BJ (cell line): Measurements from ENCODE around the gene NR3C1. TPM values are rescaled to one million over a fixed set of nuclear protein-coding genes. Genes with fewer than 3 reads are reported as not detected.

Experiments
- CTCF ChIA-PET: fragments of 350-600 bp; formaldehyde crosslinking; extraction: SDS; loops from one replicate; lab custom pipeline; 2021; ENCODE audit warnings: antibody characterized with exemption, inconsistent platforms; lab: Yijun Ruan, JAX
- POLR2A ChIA-PET: fragments of 300-600 bp; sonication (Branson Sonifier 250); formaldehyde crosslinking; extraction: SDS; loops from one replicate; lab custom pipeline; 2021; ENCODE audit warnings: antibody characterized with exemption; lab: Charles Lee
- DNase-seq: peaks from one replicate; pipeline ENCODE4 v3.0.0-alpha.2; 2011; ENCODE audit warnings: low read depth
- H3K27me3 ChIP-seq: 2 replicates; pipeline ENCODE4 v1.6.0; 2011; ENCODE audit warnings: low read length; ENCODE audit not compliant: control insufficient read depth, insufficient read depth
- H3K36me3 ChIP-seq: 2 replicates; pipeline ENCODE4 v1.5.1; 2011; ENCODE audit warnings: low read length; ENCODE audit not compliant: control insufficient read depth, insufficient read depth
- H3K4me3 ChIP-seq: 2 replicates; pipeline ENCODE4 v1.5.1; 2011; ENCODE audit warnings: low read depth, mild to moderate bottlenecking, control low read depth, low read length
- polyA plus RNA-seq: library from polyadenylated mRNA; depleted of rRNA; stranded (reverse); fragments of >200 nt; gene quantifications from 2 replicates; pipeline ENCODE4 v1.2.3, GENCODE V29; 2011
- TF ChIP-seq, protein P1 (sequence below): IDR thresholded peaks from 2 replicates; pipeline ENCODE4 v1.5.1; 2011; ENCODE audit warnings: low read depth, mild to moderate bottlenecking, control low read depth, inconsistent platforms, low read length, moderate library complexity; ENCODE audit not compliant: insufficient read depth

NR3C1 gene
- polyA plus RNA-seq, 1 experiment = 22.4 TPM

DNA sequence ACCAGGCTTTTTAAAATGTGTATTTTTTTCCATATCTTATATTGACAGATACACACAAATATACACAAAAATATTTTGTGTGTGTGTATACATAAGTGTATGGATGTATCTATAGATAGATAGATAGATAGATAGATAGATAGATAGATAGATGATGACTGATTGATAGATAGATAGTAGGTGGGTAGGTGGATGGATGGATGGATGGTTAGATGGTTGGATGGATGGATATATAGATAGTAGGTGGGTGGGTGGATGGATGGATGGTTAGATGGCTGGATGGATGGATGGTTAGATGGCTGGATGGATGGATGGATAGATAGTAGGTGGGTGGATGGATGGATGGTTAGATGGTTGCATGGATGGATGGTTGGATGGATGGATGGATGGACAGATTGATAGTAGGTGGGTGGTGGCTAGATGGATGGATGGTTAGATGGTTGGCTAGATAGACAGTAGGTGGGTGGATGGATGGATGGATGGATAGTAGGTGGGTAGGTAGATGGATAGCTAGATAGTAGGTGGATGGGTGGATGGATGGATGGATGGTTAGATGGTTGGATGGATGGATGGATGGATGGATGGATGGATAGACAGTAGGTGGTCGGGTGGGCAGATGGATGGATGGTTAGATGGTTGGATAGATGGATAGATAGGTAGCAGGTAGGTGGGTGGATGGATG is 156.2 kb downstream of the NR3C1 start:
- H3K36me3 ChIP-seq = no peaks in the 10 kb centered on the region
- CTCF ChIA-PET = no interaction called here

DNA sequence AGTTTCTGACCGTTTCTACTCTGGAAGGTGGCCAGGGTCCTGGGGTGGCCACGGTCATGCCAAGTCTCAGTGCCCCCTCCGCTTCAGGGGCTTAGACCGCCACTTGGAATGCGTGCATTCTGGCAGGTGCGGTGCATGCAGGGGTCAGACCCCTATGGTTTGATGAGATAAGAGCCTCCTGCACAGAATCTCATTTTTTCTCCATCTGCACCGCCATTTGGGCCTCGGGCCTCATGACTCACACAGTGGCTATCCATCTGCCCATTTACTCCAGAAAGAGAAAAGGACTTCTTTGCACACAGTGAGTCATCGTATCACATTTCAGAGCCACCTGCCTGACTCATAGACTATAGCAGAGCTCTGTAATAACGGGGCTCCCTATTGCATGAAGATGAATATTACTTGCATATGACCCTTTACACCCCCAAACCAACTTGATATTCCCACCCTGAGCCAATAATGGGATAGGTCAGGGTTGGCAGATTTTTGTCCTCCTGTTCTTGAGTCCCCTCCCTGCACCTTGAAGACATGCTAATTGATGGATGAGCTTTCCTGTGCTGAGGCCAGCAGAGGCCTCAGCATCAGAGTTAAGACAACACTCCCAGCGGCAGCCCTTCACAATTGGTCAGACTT is 157.4 kb downstream of the NR3C1 start:
- ChIA-PET CTCF (interaction anchor here (0.7 to 1.0 kb wide), 3 partner anchors 15 to 128 kb away, joined by 3 to 5 read pairs (median 3); no protein-coding TSS in a partner anchor), POLR2A (interaction anchor here (0.6 kb wide), 1 partner anchor 51 kb away, joined by 7 read pairs; no protein-coding TSS in a partner anchor)
- no peak overlapping the region for H3K4me3 ChIP-seq
- no peaks in the 10 kb centered on the region for H3K36me3 ChIP-seq
- H3K27me3 ChIP-seq = no peaks in the 10 kb centered on the region
- peak; percentile 77 for DNase-seq
- TF ChIP-seq, protein P1, sequence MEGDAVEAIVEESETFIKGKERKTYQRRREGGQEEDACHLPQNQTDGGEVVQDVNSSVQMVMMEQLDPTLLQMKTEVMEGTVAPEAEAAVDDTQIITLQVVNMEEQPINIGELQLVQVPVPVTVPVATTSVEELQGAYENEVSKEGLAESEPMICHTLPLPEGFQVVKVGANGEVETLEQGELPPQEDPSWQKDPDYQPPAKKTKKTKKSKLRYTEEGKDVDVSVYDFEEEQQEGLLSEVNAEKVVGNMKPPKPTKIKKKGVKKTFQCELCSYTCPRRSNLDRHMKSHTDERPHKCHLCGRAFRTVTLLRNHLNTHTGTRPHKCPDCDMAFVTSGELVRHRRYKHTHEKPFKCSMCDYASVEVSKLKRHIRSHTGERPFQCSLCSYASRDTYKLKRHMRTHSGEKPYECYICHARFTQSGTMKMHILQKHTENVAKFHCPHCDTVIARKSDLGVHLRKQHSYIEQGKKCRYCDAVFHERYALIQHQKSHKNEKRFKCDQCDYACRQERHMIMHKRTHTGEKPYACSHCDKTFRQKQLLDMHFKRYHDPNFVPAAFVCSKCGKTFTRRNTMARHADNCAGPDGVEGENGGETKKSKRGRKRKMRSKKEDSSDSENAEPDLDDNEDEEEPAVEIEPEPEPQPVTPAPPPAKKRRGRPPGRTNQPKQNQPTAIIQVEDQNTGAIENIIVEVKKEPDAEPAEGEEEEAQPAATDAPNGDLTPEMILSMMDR = no peak

More for the DNA sequence above, 156.2 kb downstream of the NR3C1 start:
- TF ChIP-seq, protein P1 = no peak
- no peak overlapping the region for H3K4me3 ChIP-seq
- POLR2A ChIA-PET = no interaction called here
- H3K27me3 ChIP-seq = no peaks in the 10 kb centered on the region
- no peak for DNase-seq

DNA sequence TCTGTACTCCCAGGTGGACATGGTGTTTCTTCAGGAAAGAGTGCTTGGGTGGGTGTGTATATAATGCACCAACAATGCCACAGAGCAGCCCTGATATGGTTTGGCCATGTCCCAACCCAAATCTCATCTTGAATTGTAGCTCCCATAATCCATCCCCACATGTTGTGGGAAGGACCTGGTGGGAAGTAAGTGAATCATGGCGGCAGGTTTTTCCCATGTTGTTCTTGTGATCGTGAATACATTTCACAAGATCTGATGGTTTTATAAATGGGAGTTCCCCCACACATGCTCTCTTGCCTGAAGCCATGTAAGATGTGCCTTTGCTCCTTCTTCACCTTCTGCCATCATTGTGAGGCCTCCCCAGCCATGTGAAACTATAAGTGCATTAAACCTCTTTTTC is 158.5 kb downstream of the NR3C1 start:
- POLR2A ChIA-PET = no interaction called here
- Histone ChIP-seq H3K27me3 (no peaks in the 10 kb centered on the region), H3K4me3 (no peak overlapping the region), H3K36me3 (no peaks in the 10 kb centered on the region)
- CTCF ChIA-PET = interaction anchor here (1.0 to 2.2 kb wide), 3 partner anchors 16 to 139 kb away, joined by 3 to 7 read pairs (median 3); no protein-coding TSS in a partner anchor
- TF ChIP-seq, protein P1 = no peak
- no peak for DNase-seq

DNA sequence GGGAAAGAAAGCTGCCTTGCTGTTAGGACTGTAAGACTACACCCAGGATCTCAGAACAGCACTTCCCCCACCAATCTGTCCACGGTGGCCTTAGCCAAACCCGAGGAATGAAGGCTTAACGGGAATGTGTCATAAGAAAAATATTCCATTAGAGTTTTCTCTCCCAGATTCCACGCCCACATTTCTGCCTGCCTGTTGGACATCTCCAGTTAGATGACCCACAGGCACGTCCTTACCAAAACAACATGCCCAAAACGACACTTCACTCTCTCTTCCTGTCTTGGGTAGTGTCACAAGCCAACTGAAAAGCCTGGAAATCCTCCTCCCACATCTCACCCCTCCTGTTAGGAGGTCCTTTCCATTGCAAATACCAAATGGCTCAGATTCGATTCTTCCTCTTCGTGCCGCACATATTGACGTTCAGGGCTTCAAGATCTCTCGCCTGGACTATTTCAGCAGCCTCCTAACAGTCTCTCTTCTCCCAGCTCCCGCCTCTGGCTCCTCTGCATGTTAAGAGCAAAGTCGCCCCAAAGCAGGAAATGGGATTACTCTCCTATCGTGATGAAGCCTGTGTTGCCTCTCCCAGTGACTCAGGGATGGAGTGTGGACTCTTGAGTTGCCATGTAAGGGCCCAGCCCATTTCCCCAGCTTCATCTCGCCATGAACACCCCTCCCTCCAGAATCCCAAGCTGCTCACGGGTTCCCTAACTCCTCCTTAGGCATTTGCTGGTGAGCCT is 159.3 kb downstream of the NR3C1 start:
- peak; percentile 97 for DNase-seq
- Histone ChIP-seq H3K4me3 (no peak overlapping the region), H3K27me3 (no peaks in the 10 kb centered on the region), H3K36me3 (no peaks in the 10 kb centered on the region)
- ChIA-PET CTCF (interaction anchor here (0.6 to 2.2 kb wide), 3 partner anchors 44 to 138 kb away, joined by 3 to 7 read pairs (median 3); no protein-coding TSS in a partner anchor), POLR2A (no interaction called here)
- TF ChIP-seq, protein P1 = no peak

DNA sequence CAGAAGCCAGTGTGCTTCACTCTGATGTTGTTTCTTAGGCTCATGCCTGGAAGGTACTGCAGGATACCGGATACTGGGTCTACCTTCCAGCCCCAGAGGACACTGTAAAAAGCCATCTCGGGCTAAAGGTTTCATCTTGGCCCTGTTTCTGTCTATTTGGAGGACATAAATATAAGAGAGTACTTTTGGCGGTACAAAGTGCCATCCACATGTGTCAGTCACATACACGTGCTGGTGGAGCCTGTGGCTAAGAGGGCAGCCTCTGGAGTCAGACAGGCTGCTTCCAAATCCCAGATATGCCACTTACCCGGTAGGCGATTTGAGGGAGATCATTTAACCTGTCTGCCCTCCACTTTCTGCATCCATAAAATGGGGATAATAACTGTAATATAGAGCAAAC is 160.4 kb downstream of the NR3C1 start:
- Histone ChIP-seq H3K4me3 (no peak overlapping the region), H3K36me3 (no peaks in the 10 kb centered on the region), H3K27me3 (no peaks in the 10 kb centered on the region)
- TF ChIP-seq, protein P1 = no peak
- ChIA-PET POLR2A (no interaction called here), CTCF (interaction anchor here (2.2 kb wide), 1 partner anchor 137 kb away, joined by 7 read pairs; no protein-coding TSS in a partner anchor)
- no peak for DNase-seq
